ENCODE data around the gene NRARP. TPM values are rescaled to one million over a fixed set of nuclear protein-coding genes. Genes with fewer than 3 reads are reported as not detected.
A peak's percentile ranks its signal among the peaks of the same experiment; 100 is the strongest.

The NRARP gene
- total RNA-seq, 1 donor from 2014 or later: 20.4 TPM

- no peak for ATAC-seq
Observed at GRCh38 chr9:137256856-137257255, 45.2 kb downstream of the NRARP start.

DNA sequence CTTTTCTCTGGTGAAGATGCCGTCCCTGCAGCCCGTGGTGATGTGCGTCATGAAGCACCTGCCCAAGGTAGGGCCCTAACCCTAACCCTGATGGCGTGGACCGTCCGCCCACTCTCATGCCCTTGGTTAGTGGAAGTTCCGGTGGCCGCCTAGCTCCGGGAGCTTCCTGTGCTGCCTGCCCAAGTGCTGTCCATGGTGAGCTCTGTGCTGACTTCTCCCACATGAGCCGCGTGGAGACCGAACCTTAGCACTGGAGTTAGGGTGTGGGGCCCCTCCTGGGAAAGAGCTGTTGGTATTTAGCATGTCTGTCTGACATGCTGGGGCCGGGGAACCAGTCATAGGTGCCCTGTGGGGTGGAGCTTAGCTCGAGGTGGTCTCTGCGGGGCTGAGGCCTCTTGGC lies 45.7 kb downstream of the NRARP start:
- no peak for ATAC-seq

DNA sequence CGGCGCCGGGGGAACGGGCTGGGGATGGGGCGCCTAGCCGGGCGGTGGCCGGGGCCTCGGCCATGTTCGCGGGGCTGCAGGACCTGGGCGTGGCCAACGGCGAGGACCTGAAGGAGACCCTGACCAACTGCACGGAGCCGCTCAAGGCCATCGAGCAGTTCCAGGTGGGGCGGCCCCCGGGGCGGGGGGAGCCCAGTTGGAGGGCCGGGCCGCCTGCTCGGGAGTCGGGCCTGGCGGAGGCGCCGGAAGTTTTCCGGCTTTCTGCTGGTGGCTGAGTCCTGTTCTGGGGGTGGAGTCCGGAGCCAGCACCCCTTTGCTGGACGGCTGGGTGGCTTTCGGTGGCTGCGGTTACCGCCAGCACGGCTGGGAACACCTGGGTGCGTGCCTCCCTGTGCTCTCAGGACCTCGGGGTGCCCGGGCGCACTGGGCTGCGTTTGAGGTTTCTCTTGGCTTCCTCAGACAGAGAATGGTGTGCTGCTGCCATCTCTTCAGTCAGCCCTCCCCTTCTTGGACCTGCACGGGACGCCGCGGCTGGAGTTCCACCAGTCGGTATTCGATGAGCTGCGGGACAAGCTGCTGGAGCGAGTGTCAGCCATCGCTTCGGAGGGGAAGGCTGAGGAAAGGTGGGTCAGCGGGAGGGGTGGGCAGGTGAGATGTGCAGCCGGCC lies 46.5 kb downstream of the NRARP start:
- peak; percentile 12 for ATAC-seq

GRCh38 chr9:137254624-137255447 lies 47.2 kb downstream of the NRARP start, which contains the start of gene NELFB:
Gene NELFB (plus strand): TSS chr9:137255327.
- peak; percentile 83 for ATAC-seq

GRCh38 chr9:137253717-137254623 lies 48.1 kb downstream of the NRARP start:
- no peak for ATAC-seq

DNA sequence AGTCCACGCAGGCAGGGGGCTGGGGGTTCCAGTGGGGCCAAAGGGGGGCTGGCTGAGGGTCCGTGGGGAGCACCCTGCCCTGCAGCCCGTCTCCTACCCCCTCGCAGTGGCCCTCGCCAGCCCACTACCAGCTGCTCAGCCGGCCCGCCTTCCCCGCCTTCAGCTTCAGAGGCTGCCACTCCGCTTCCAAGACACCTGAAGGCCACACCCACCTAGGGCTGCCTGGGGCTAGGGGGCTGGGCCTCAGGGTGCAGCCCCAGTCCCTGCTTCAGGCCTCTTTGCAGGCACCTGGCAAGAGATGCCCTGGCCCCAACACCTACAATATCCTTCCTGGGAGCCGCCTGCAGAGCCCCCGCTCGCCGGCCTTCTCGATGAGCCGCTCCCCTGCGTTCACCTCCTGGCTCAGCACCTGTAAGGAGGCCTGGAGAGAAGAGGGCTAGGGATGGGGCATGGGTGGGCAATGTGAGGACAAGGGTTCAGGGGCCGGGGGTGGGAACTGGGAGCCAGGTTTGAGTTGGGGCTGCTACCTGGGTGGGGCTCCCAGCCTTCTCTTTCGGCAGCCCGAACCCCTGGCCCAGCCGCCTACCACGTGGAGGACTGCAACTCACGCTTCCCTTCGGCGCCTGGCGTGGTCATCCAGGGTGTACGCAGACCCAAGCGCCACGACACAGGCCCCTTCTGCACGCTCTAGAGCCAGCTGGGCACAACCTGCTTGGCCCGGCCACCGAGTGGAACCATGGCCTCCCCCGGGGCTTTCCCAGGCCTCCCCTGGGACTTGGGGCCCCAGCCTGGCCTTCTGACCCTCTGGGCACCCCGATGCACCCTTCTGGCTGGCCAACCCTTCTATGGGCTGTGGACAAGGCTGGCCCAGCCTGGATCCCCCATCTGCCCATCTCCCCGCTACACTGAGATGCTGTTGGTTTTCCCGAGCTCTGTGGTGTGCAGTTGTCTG lies 49.2 kb downstream of the NRARP start:
- no peak for ATAC-seq

GRCh38 chr9:137251490-137252268 lies 50.4 kb downstream of the NRARP start:
- no peak for ATAC-seq

DNA sequence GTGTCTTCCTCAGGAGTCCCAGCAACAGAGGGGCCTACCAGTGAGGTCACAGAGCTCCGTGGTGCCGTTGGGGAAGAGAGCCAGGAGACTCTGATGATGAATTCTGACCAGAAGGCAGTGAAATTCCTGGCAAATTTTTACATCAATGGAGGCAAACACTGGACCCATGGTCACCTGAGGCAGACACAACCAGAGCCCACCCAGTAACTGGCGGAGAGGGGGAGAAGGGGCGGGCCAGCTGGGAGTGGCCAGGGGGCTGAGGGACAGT lies 50.9 kb downstream of the NRARP start, which contains the start of gene STPG3:
Gene STPG3, plus strand, starts transcription at position 93 of the 268 bp plus-strand sequence. Its CDS starts 1 bp downstream, at position 94.
- no peak for ATAC-seq

GRCh38 chr9:137250329-137251193 lies 51.5 kb downstream of the NRARP start:
- no peak for ATAC-seq

Other genes with a start within 250 kb of the NRARP start
- gene ENTPD2, start 248.2 kb downstream of the NRARP start, total RNA-seq: 2.9 TPM
- 13.8 TPM for gene SAPCD2, start 231.7 kb downstream of the NRARP start, total RNA-seq
- 4.9 TPM for gene UAP1L1, start 224.8 kb downstream of the NRARP start, total RNA-seq
- gene MAN1B1, start 215.3 kb downstream of the NRARP start, total RNA-seq: 46.2 TPM
- gene DPP7, start 187.5 kb downstream of the NRARP start, total RNA-seq: 75.3 TPM
- 0.12 TPM for gene GRIN1, start 163.1 kb downstream of the NRARP start, total RNA-seq
- 1.6 TPM for gene LRRC26, start 132.2 kb downstream of the NRARP start, total RNA-seq
- gene TMEM210, start 130.2 kb downstream of the NRARP start, total RNA-seq: not detected
- 25.0 TPM for gene ANAPC2, start 113.7 kb downstream of the NRARP start, total RNA-seq
- 86.8 TPM for gene SSNA1, start 113.6 kb downstream of the NRARP start, total RNA-seq
- gene TPRN, start 101.5 kb downstream of the NRARP start, total RNA-seq: 20.5 TPM
- gene TMEM203, start 96.6 kb downstream of the NRARP start, total RNA-seq: 24.8 TPM
- gene NDOR1, start 96.6 kb downstream of the NRARP start, total RNA-seq: 8.6 TPM
- gene RNF208, start 80.0 kb downstream of the NRARP start, total RNA-seq: 11.2 TPM
- gene CYSRT1, start 77.1 kb downstream of the NRARP start, total RNA-seq: 156 TPM
- 2.7 TPM for gene RNF224, start 74.8 kb downstream of the NRARP start, total RNA-seq
- 0.68 TPM for gene SLC34A3, start 71.4 kb downstream of the NRARP start, total RNA-seq
- gene TUBB4B, start 61.0 kb downstream of the NRARP start, total RNA-seq: 321 TPM
- not detected for gene STPG3, start 51.0 kb downstream of the NRARP start, total RNA-seq
- 36.7 TPM for gene NELFB, start 46.9 kb downstream of the NRARP start, total RNA-seq
- gene TOR4A, start 24.5 kb downstream of the NRARP start, total RNA-seq: 15.4 TPM
- 8.1 TPM for gene EXD3, start 120.9 kb upstream of the NRARP start, total RNA-seq
- 5.5 TPM for gene NOXA1, start 121.1 kb upstream of the NRARP start, total RNA-seq
- gene ENTPD8, start 139.1 kb upstream of the NRARP start, total RNA-seq: not detected
- 13.9 TPM for gene NSMF, start 157.1 kb upstream of the NRARP start, total RNA-seq
- gene PNPLA7, start 248.1 kb upstream of the NRARP start, total RNA-seq: 1.0 TPM
- 36.9 TPM for gene MRPL41, start 249.6 kb upstream of the NRARP start, total RNA-seq

Data from esophagus mucosa (tissue), 1 donor.